ENCODE measurements around the gene DCAF17.
"Not testable (repeated sequence)": the region's sequence is repeated elsewhere in the genome, so short reads cannot be mapped to it uniquely, and the experiment has no call there.

DNA sequence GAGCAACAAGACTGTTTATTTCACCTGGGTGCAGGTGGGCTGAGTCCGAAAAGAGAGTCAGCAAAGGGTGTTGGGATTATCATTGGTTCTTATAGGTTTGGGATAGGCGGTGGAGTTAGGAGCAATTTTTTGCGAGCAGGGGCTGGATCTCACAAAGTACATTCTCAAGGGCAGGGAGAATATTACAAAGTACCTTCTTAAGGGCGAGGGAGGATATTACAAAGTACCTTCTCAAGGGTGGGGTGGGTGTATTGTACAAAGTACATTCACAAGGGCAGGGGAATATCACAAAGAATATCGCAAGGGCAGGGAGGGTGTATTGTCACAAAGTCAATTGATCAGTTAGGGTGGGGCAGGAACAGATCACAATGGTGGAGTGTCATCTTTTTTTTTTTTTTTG is 63.6 kb downstream of the DCAF17 start:
- TF ChIP-seq POLR2AphosphoS5, CTCF, POLR2A, EP300 (IDR thresholded peaks at IDR 0.05): not testable (repeated sequence)
